HEK293T (cell line): ENCODE results near the gene PGR.
"Not testable (repeated sequence)": the region's sequence is repeated elsewhere in the genome, so short reads cannot be mapped to it uniquely, and the experiment has no call there.

Experiments used
- CTCF ChIA-PET: fragments of 350-600 bp; formaldehyde crosslinking; extraction: SDS; loops from one replicate; lab custom pipeline; 2021; ENCODE audit warnings: antibody characterized with exemption, inconsistent platforms; lab: Yijun Ruan, JAX
- POLR2A ChIA-PET: fragments of 350-600 bp; formaldehyde crosslinking; extraction: SDS; loops from one replicate; lab custom pipeline; 2020; ENCODE audit warnings: antibody characterized with exemption, inconsistent platforms; lab: Yijun Ruan, JAX
- DNase-seq: peaks from one replicate; pipeline ENCODE4 v3.0.0; 2012; ENCODE audit warnings: mixed read lengths; ENCODE audit errors: extremely low spot score
- ARNT ChIP-seq: fragments of 450-650 bp; IDR thresholded peaks from 2 replicates; pipeline ENCODE4 v1.6.1; 2017; ENCODE audit warnings: mild to moderate bottlenecking
- BHLHE40 ChIP-seq: fragments of 450-650 bp; IDR thresholded peaks from 2 replicates; pipeline ENCODE4 v1.6.1; 2016; ENCODE audit warnings: mild to moderate bottlenecking, moderate library complexity, borderline replicate concordance
- CTBP1 ChIP-seq: fragments of 450-650 bp; IDR thresholded peaks from 2 replicates; pipeline ENCODE4 v1.6.1; 2016; ENCODE audit warnings: borderline replicate concordance
- ELF4 ChIP-seq: fragments of 450-650 bp; IDR thresholded peaks from 2 replicates; pipeline ENCODE4 v1.6.1; 2017; ENCODE audit warnings: antibody characterized with exemption
- FOXA1 ChIP-seq: fragments of 450-650 bp; IDR thresholded peaks from 2 replicates; pipeline ENCODE4 v1.6.1; 2016; ENCODE audit warnings: mild to moderate bottlenecking
- FOXK2 ChIP-seq: fragments of 450-650 bp; IDR thresholded peaks from 2 replicates; pipeline ENCODE4 v1.6.1; 2016; ENCODE audit warnings: mild to moderate bottlenecking
- FOXM1 ChIP-seq: fragments of 450-650 bp; IDR thresholded peaks from 2 replicates; pipeline ENCODE4 v1.6.1; 2017; ENCODE audit warnings: mild to moderate bottlenecking, borderline replicate concordance
- HDGF ChIP-seq: fragments of 450-650 bp; IDR thresholded peaks from 2 replicates; pipeline ENCODE4 v1.6.1; 2017; ENCODE audit warnings: antibody characterized with exemption, borderline replicate concordance
- L3MBTL2 ChIP-seq: fragments of 450-650 bp; conservative IDR thresholded peaks from 2 replicates; pipeline ENCODE4 v1.6.1; 2016; ENCODE audit warnings: mild to moderate bottlenecking
- LEF1 ChIP-seq: fragments of 450-650 bp; IDR thresholded peaks from 2 replicates; pipeline ENCODE4 v1.6.1; 2017; ENCODE audit warnings: mild to moderate bottlenecking, borderline replicate concordance
- NFRKB ChIP-seq: fragments of 450-650 bp; IDR thresholded peaks from 2 replicates; pipeline ENCODE4 v1.6.1; 2016; ENCODE audit warnings: mild to moderate bottlenecking, moderate library complexity
- PKNOX1 ChIP-seq: fragments of 450-650 bp; IDR thresholded peaks from 2 replicates; pipeline ENCODE4 v1.6.1; 2016
- SP1 ChIP-seq: fragments of 450-650 bp; IDR thresholded peaks from 2 replicates; pipeline ENCODE4 v1.6.1; 2017
- SUZ12 ChIP-seq: fragments of 450-650 bp; IDR thresholded peaks from 2 replicates; pipeline ENCODE4 v1.6.1; 2016; ENCODE audit warnings: mild to moderate bottlenecking
- TARDBP ChIP-seq: fragments of 450-650 bp; IDR thresholded peaks from 2 replicates; pipeline ENCODE4 v1.6.1; 2016
- ZNF384 ChIP-seq: fragments of 450-650 bp; IDR thresholded peaks from 2 replicates; pipeline ENCODE4 v1.6.1; 2016

Gene PGR

GRCh38 chr11:101028644-101029043 lies 101.0 kb downstream of the PGR start:
- ChIA-PET POLR2A (no interaction called here), CTCF (no interaction called here)
- DNase-seq, result no peak
- TF ChIP-seq PKNOX1 (no peak), HDGF (no peak), ELF4 (no peak), CTBP1 (no peak), ZNF384 (no peak), FOXA1 (no peak), FOXK2 (no peak), SP1 (no peak), BHLHE40 (no peak), L3MBTL2 (no peak), ARNT (no peak), NFRKB (no peak)

GRCh38 chr11:101022256-101022655 lies 107.4 kb downstream of the PGR start:
- POLR2A ChIA-PET, result no interaction called here
- CTCF ChIA-PET, result no interaction called here
- no peak for DNase-seq

GRCh38 chr11:101019870-101020269 lies 109.7 kb downstream of the PGR start:
- DNase-seq, result no peak
- POLR2A ChIA-PET, result no interaction called here
- no peak for TF ChIP-seq ARNT
- CTCF ChIA-PET, result no interaction called here

More at GRCh38 chr11:101022256-101022655, 107.4 kb downstream of the PGR start:
- no peak for TF ChIP-seq FOXK2
- TF ChIP-seq L3MBTL2, result no peak
- no peak for TF ChIP-seq TARDBP
- no peak for TF ChIP-seq SP1
- TF ChIP-seq CTBP1, result no peak
- no peak for TF ChIP-seq ARNT
- TF ChIP-seq PKNOX1, result no peak
- TF ChIP-seq HDGF, result no peak
- TF ChIP-seq NFRKB, result no peak
- no peak for TF ChIP-seq BHLHE40
- no peak for TF ChIP-seq FOXA1
- TF ChIP-seq SUZ12, result no peak
- no peak for TF ChIP-seq FOXM1
- no peak for TF ChIP-seq ZNF384
- no peak for TF ChIP-seq LEF1
- TF ChIP-seq ELF4, result no peak

- ChIA-PET CTCF (no interaction called here), POLR2A (no interaction called here)
- no peak for DNase-seq
- TF ChIP-seq SUZ12, result no peak
- TF ChIP-seq HDGF, result no peak
- no peak for TF ChIP-seq CTBP1
- TF ChIP-seq TARDBP, result no peak
- TF ChIP-seq SP1, result no peak
- no peak for TF ChIP-seq L3MBTL2
- TF ChIP-seq FOXK2, result no peak
- TF ChIP-seq ELF4, result no peak
- TF ChIP-seq NFRKB, result no peak
- TF ChIP-seq ZNF384, result no peak
- no peak for TF ChIP-seq BHLHE40
- TF ChIP-seq FOXM1, result no peak
- TF ChIP-seq ARNT, result no peak
Observed at GRCh38 chr11:101014600-101015285, 114.9 kb downstream of the PGR start.

- POLR2A ChIA-PET, DNase-seq, CTCF ChIA-PET: not testable (repeated sequence)
Observed at GRCh38 chr11:101013702-101014101, 115.9 kb downstream of the PGR start.

GRCh38 chr11:101011881-101012280 lies 117.7 kb downstream of the PGR start:
- ChIA-PET CTCF (no interaction called here), POLR2A (no interaction called here)
- TF ChIP-seq FOXA1 (no peak), LEF1 (no peak), FOXM1 (no peak), CTBP1 (no peak), SUZ12 (no peak), ELF4 (no peak), NFRKB (no peak), PKNOX1 (no peak), L3MBTL2 (no peak)
- DNase-seq, result no peak

- ChIA-PET POLR2A (no interaction called here), CTCF (no interaction called here)
- DNase-seq, result no peak
- no peak for TF ChIP-seq BHLHE40
- no peak for TF ChIP-seq ZNF384
- no peak for TF ChIP-seq LEF1
- TF ChIP-seq PKNOX1, result no peak
- no peak for TF ChIP-seq SP1
- no peak for TF ChIP-seq ELF4
- TF ChIP-seq FOXM1, result no peak
- TF ChIP-seq SUZ12, result no peak
Observed at GRCh38 chr11:101010899-101011298, 118.7 kb downstream of the PGR start.
